GM20000 (cell line): ENCODE measurements around the gene CYP2A6.
A peak's percentile ranks its signal among the peaks of the same experiment; 100 is the strongest.
"Not testable (repeated sequence)": the region's sequence is repeated elsewhere in the genome, so short reads cannot be mapped to it uniquely, and the experiment has no call there.

Source experiments
- DNase-seq: peaks from one replicate; pipeline ENCODE4 v3.0.0; 2012; ENCODE audit warnings: low spot score
- TF ChIP-seq, protein P1 (sequence below): IDR thresholded peaks from 2 replicates; pipeline ENCODE4 v1.5.1; 2012; ENCODE audit warnings: mild to moderate bottlenecking, control low read depth; ENCODE audit errors: extremely low read depth, missing control alignments

The CYP2A6 gene

DNA sequence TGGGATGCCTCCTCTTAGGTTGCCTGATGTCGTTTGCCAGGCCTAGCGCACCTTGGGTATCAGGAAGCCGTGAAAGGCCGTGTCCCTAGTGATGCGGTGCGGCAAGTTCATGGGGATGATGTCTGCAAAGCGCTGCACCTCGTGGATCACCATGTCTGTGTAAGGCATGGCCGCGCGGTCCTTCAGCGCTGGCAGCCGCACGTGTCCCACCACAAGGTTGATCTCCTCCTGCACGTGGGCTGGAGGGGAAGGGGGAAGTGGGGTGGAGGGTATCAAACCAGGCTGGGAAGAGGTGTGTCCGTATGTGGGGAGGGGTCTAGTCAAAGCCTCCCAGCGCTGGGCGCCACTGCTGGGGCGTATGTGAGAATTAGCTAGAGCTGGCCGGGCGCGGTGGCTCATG lies 28.1 kb downstream of the CYP2A6 start:
- TF ChIP-seq, protein P1, sequence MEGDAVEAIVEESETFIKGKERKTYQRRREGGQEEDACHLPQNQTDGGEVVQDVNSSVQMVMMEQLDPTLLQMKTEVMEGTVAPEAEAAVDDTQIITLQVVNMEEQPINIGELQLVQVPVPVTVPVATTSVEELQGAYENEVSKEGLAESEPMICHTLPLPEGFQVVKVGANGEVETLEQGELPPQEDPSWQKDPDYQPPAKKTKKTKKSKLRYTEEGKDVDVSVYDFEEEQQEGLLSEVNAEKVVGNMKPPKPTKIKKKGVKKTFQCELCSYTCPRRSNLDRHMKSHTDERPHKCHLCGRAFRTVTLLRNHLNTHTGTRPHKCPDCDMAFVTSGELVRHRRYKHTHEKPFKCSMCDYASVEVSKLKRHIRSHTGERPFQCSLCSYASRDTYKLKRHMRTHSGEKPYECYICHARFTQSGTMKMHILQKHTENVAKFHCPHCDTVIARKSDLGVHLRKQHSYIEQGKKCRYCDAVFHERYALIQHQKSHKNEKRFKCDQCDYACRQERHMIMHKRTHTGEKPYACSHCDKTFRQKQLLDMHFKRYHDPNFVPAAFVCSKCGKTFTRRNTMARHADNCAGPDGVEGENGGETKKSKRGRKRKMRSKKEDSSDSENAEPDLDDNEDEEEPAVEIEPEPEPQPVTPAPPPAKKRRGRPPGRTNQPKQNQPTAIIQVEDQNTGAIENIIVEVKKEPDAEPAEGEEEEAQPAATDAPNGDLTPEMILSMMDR: no peak
- no peak for DNase-seq

DNA sequence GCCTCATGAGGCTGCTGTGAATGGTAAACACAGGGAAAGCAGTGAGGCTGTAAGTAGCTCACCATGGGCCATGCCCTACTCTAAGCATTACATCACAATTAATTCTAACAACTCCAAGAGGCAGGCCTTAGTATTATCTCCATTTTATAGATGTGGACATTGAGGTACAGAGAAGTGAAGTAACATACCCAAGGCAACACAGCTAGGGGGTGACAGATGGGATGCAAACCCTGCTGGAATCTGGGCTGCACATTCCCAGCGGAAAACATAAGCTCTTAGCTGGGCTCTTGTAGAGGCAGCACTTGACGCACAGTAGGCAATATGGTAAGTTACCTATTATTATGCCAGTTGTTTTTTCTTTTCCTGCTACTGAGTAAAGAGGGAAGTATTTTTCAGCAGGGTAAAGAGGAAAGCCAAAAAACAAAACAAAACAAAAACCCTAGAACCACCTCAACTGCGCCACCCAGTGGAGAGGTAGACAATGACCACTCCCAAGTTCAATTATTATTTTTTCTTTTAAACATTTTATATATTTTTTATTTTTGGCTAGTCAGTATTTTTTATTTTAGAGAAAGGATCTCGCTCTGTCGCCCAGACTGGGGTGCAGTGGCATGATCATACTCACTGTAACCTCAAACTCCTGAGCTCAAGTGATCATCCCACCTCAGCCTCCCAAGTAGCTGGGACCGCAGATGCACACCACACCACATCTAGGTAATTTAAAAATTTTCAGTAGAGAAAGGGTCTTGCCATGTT lies 30.6 kb downstream of the CYP2A6 start:
- not testable (repeated sequence) for DNase-seq
- TF ChIP-seq, protein P1: peak; percentile 32

DNA sequence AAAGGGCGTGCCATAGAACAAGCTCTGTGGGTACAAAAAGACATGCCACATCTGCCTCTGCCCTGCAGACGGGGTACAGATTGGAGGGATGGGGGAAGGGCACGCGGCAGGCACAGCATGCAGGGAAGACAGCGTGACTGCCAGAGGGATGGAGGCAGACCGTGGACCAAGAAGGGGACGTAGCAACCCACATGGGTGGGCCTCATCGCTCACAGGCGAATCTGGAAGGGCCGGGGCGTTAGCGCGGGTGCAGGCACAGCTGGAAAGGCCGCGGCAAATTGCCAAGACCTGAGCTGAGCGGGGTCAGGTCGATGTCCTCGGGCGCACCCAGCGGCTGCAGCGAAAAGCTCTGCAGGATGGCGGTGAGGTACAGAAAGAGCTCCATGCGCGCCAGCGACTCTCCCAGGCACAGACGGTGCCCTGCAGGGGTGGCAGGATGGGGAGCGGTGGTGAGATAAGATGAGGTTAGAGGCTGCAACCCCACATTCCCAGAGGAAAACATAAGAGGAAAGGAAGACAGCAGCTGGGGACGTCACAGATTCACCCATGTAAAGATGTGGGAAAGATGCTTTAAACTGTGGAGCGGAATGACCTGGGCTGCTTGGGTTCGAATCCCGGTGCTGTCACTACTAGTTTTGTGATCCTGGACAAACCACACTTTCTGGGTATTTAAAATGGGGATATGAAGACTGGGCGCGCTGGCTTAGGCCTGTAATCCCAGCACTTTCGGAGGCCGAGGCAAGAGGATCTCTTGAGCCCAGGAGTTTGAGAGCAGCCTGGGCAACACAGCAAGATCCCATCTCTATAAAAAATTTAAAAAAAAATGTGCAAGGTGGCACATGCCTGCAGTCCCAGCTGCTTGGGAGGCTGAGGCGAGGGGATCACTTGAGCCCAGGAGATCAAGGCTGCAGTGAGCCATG lies 31.5 kb downstream of the CYP2A6 start:
- DNase-seq: not testable (repeated sequence)
- TF ChIP-seq, protein P1: peak; percentile 17

DNA sequence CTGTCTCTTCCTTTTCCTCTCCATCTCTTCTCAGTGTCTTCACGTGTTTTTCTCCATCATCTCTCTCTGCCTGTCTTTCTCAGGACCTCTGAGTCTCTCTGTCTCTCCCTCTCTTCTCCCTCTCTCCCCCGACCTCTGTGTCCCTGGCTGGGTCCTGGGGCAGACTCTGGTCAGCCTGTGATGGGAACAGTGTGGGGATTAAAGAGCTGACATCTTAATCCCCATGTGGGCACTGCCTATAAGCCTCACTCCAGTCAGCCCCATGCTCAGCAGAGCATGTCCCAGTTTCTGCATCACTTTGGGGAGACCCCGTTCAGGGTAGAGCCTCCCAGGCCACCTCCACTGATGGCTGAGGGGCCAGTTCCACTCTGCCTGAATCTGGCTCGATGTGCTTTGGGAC lies 35.0 kb downstream of the CYP2A6 start:
- TF ChIP-seq, protein P1: no peak
- DNase-seq: no peak

DNA sequence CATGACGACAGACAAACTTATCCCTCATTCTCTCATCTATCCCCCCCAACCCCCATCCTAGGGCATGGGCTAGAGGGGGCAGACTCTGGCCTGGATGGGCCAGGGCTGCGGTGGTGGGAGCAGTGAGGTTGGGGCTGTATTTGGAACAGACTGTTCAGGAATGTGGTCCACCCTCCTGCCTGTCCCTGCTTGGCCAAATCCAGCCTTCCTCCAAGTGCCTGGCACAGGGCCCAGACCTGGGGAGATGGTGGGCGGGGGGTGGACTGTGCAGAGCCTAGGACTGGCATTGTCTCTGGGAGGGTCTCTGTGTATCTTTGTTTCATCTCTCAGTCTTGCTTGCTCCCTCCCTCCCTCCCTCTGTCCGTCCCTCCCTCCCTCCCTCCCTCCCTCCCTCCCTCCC lies 37.1 kb downstream of the CYP2A6 start:
- DNase-seq: no peak
- TF ChIP-seq, protein P1: no peak

GRCh38 chr19:40812571-40812970 lies 37.7 kb downstream of the CYP2A6 start:
- not testable (repeated sequence) for DNase-seq

- TF ChIP-seq, protein P1: no peak
- no peak for DNase-seq
These were observed 38.5 kb downstream of the CYP2A6 start for GRCh38 chr19:40811478-40812341.

GRCh38 chr19:40810649-40811408 lies 39.4 kb downstream of the CYP2A6 start:
- not testable (repeated sequence) for DNase-seq
